GM19043 (cell line): ENCODE results near the gene PTPRD.

Experiments used
- ATAC-seq: cut with Tn5 transposase; IDR thresholded peaks from one replicate; pipeline ENCODE4 v1.9.1; 2021; ENCODE audit warnings: low read depth; ENCODE audit not compliant: unreplicated experiment

The PTPRD gene

DNA sequence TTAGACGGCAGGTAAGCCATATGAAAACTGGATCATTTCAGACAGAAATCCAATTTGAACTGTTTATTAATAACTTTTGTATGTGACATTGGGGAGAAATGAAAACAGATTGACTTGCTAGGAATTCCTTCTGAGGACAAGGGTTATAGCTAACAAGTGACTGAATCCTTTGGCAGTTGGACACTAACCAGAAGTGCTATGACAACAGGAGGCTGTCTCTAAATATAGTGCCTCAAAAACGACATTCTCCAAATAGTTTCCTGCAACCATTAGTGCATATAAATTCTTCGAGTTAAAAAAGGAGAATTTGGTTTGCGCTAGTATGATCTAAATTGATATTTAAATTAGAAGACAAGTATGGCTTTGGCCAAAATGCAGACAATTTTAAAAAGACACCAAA lies 338.6 kb downstream of the PTPRD start:
- ATAC-seq, result no peak

DNA sequence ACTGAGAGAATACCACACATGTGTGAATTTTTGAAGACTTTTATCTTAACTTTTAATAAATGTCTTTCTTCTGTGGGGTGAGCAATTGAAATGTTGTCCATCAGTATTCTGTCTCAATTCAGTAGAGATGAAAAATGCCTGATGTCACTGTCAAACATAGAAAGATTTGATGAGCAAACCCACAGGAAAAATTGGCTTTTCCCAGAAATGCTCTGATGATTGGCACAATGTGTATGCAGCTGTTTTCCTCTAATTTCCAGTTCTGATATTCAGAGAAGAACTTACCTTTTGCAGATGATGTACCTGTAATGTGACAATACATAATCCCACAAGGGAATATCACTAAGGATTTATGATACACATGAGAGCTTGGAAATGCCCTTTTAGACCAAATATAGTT lies 340.0 kb downstream of the PTPRD start:
- no peak for ATAC-seq

GRCh38 chr9:10268531-10269485 lies 344.0 kb downstream of the PTPRD start:
- no peak for ATAC-seq

- no peak for ATAC-seq
Observed at GRCh38 chr9:10265153-10265631, 347.6 kb downstream of the PTPRD start.

DNA sequence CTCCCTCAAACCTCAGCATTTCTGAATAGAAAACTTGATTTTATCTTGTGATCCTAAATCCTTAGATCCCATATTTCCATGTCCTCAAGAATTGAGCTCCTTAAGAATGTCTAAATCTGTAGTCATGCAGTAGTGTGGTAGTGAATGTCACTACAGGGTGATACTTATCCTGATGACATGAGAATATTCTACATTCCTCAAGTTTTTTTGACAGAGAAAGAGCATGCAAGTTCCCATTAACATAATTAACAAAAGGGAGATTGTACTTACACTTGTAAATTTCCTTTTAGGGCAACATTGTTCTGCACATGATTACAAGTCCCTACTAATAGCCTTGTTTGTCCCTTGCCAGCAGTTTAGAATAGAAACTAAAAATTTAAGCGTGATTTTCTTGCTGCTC lies 352.3 kb downstream of the PTPRD start:
- no peak for ATAC-seq

- ATAC-seq, result no peak
Observed at GRCh38 chr9:10259668-10260067, 353.1 kb downstream of the PTPRD start.

DNA sequence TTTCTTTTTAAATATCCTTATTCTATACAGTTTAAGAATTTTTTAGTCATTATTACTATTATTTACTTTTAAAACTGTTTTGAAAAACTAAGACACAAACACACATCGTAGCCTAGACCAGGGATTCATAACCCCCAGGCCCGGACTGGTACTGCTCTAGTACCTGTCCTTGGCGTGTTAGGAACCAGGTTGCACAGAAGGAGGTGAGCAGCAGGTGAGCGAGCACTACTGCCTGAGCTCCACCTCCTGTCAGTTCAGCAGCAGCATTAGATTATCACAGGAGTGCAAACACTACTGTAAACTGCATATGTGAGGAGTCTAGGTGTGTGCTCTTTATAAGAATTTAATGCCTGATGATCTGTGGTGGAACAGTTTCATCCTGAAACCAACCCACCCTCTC lies 357.0 kb downstream of the PTPRD start:
- ATAC-seq, result no peak

DNA sequence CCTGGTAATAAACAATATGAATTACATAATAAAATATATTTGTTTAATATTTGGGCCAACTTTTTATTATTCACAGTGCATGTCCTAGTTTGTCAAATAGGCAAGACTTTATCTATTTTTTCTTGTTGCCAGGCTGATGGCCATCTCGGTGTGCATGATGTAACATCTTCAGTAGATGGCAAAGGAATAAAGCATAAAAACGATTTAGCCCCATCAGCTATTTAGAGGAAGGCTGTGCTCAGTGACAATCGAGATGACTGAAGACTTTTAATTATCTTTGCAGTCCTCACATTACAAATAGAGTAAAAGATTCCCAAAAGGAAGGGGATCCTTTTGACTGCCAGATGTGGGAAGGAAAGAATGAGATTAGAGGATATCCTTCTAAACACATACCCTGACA lies 358.5 kb downstream of the PTPRD start:
- no peak for ATAC-seq

- no peak for ATAC-seq
Observed at GRCh38 chr9:10253341-10253740, 359.5 kb downstream of the PTPRD start.

- no peak for ATAC-seq
Observed at GRCh38 chr9:10252174-10252573, 360.6 kb downstream of the PTPRD start.

- ATAC-seq, result no peak
Observed at GRCh38 chr9:10251490-10251889, 361.3 kb downstream of the PTPRD start.

DNA sequence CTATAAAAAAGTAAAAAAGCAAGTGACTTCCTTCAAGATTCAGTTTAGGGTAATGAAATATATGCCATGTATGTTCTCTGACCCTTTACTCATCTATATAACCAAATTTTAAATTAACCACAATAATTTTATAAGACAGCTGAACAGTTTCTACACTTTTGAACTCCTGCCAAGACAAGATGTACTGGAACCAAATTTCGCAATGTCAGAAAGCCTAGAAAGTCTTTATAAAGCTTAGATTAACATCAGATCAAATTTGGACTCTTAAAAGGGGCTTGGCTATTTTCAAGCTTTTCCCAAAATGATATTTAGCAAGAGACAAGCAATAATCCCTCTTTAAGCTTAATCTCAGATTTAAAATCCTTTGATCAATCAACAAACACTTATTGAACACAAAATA lies 362.6 kb downstream of the PTPRD start:
- ATAC-seq, result no peak

- no peak for ATAC-seq
Observed at GRCh38 chr9:10248890-10249289, 363.9 kb downstream of the PTPRD start.

GRCh38 chr9:10242255-10242654 lies 370.5 kb downstream of the PTPRD start:
- no peak for ATAC-seq

DNA sequence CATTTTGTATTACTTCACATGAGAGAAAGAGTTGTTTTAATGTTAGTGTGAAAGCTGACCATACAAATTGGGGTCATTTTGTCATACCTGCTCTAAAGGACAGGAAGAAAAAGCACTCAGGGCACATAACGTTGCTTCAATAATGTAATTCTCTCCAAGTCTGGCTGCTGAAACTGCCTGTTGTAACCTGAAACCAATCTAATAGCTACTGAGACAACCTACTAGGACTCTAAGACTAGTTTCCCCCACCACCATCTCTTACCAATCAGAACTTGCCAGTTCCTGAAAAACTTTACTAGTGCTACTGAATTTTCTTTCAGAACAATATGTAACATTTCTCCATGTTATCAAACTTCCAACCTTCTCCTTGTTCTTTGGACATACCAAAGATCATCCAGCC lies 374.7 kb downstream of the PTPRD start:
- ATAC-seq, result no peak

DNA sequence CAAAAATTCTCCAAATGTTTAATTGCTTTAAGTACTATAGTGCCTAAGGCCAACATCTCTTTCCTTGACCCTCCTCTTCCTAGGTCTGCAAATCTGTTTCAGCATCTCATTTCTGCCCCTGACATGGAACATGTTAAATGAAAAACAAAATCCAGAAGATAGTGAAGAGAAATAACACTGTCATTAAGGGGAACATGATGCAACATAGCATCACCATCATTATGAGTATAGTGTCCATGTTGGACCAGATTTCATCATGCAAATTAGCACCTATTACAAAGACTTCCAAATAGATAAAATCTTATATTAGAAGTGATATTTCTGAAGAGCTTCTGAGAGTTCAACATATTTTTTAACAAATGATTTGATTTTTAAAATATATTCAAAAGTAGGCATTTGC lies 375.2 kb downstream of the PTPRD start:
- ATAC-seq, result no peak

- ATAC-seq, result no peak
Observed at GRCh38 chr9:10236161-10236560, 376.6 kb downstream of the PTPRD start.

DNA sequence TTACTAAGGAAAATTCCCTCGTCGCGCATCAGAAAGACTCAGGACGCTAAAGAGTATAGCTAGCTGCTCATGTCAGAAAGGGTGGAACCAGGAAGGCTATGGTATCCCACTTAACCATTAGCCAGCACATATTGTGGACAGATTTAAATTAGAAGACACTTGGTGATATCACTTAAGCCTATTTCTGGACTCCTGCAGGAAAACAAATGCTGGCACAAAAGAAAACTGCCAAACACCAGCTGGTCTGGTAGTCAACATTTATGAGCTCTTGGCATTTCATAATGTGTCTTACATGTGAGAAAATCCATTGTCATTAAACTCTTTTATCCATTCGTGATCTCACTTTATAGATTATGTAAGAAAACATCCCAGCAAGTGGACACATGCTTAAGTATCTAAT lies 377.4 kb downstream of the PTPRD start:
- no peak for ATAC-seq

DNA sequence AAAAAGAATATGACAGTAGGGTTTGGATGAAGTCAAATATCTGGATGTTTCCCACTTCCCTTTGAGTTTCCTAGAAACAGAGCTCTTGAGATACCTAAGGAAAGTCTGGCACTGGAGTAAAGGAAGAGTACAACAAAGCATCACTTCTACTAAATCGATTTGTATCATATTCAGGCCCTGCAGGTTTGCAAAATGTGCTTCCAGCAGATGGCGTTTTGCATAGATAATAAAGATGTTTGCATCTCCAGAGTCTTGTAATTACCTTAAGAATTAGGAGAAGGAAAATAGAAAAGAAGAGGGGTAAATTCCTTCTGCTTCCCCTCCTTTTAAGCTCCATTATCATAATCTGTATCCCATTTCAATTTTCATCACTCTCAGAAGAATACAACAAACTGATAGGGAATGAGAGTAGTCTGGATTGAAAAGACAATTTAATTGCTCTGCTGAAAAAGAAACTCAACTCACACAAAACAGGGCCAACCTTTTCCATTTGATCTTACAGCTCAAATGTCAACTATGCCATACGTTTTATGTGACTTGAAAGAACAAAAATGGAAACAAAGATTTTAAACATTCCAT lies 380.4 kb downstream of the PTPRD start:
- ATAC-seq, result no peak

GRCh38 chr9:10230512-10230911 lies 382.3 kb downstream of the PTPRD start:
- peak; percentile 76 for ATAC-seq

- ATAC-seq, result no peak
Observed at GRCh38 chr9:10228082-10228481, 384.7 kb downstream of the PTPRD start.

- no peak for ATAC-seq
Observed at GRCh38 chr9:10226996-10227395, 385.8 kb downstream of the PTPRD start.
